AG10803 (cell line): ENCODE results near the gene MAT1A.

Experiments
- DNase-seq: peaks from one replicate; pipeline ENCODE4 v3.0.0; 2010; ENCODE audit warnings: low read depth
- H3K4me3 ChIP-seq: 2 replicates; pipeline ENCODE4 v1.5.1; 2011; ENCODE audit warnings: mild to moderate bottlenecking, low read length, control low read depth
- CTCF ChIP-seq: conservative IDR thresholded peaks from 2 replicates; pipeline ENCODE4 v1.5.1; 2011; ENCODE audit warnings: mild to moderate bottlenecking, low read length, control low read depth, inconsistent platforms

Gene MAT1A

GRCh38 chr10:80272793-80273522 is 16.5 kb downstream of the MAT1A start:
- H3K4me3 ChIP-seq: no peak overlapping the region
- peak; percentile 8 for DNase-seq

GRCh38 chr10:80271416-80271815 is 18.0 kb downstream of the MAT1A start:
- no peak overlapping the region for H3K4me3 ChIP-seq
- no peak for DNase-seq
- TF ChIP-seq CTCF: no peak

More at GRCh38 chr10:80272793-80273522, 16.5 kb downstream of the MAT1A start:
- TF ChIP-seq CTCF: no peak

- no peak for DNase-seq
- no peak overlapping the region for H3K4me3 ChIP-seq
- no peak for TF ChIP-seq CTCF
Measured at GRCh38 chr10:80270887-80271286, 18.6 kb downstream of the MAT1A start.

- no peak for DNase-seq
- no peak overlapping the region for H3K4me3 ChIP-seq
- TF ChIP-seq CTCF: no peak
Measured at GRCh38 chr10:80268938-80269588, 20.4 kb downstream of the MAT1A start.

- no peak for TF ChIP-seq CTCF
- peak; percentile 13 for DNase-seq
- no peak overlapping the region for H3K4me3 ChIP-seq
Measured at GRCh38 chr10:80268266-80268665, 21.2 kb downstream of the MAT1A start.

GRCh38 chr10:80266513-80266863 is 23.0 kb downstream of the MAT1A start:
- DNase-seq: no peak
- H3K4me3 ChIP-seq: no peak overlapping the region
- no peak for TF ChIP-seq CTCF

- TF ChIP-seq CTCF: no peak
- H3K4me3 ChIP-seq: no peak overlapping the region
- no peak for DNase-seq
Measured at GRCh38 chr10:80265740-80266512, 23.5 kb downstream of the MAT1A start.
